Epithelial cell of proximal tubule (primary cell): ENCODE results near the gene ADCY3. TPM values are rescaled to one million over a fixed set of nuclear protein-coding genes. Genes with fewer than 3 reads are reported as not detected.

ENCODE experiments used
- DNase-seq: peaks from one replicate; pipeline ENCODE4 v3.0.0-alpha.2; 2011; ENCODE audit warnings: low read depth
- H3K4me3 ChIP-seq: 2 replicates; pipeline ENCODE4 v1.5.1; 2011; ENCODE audit warnings: low read depth, mild to moderate bottlenecking, low read length
- CTCF ChIP-seq: conservative IDR thresholded peaks from 2 replicates; pipeline ENCODE4 v1.5.1; 2012; ENCODE audit warnings: low read depth, mild to moderate bottlenecking, low read length
- total RNA-seq: library from RNA; depleted of rRNA; stranded (reverse); fragments of >200 nt; gene quantifications from 2 replicates; pipeline ENCODE4 v1.2.3, GENCODE V29; 2015

The ADCY3 gene
- total RNA-seq, 1 donor from 2014 or later = 18.7 TPM

GRCh38 chr2:24791452-24791851 is 128.6 kb downstream of the ADCY3 start:
- TF ChIP-seq CTCF = no peak
- no peak for DNase-seq
- no peak overlapping the region for H3K4me3 ChIP-seq

DNA sequence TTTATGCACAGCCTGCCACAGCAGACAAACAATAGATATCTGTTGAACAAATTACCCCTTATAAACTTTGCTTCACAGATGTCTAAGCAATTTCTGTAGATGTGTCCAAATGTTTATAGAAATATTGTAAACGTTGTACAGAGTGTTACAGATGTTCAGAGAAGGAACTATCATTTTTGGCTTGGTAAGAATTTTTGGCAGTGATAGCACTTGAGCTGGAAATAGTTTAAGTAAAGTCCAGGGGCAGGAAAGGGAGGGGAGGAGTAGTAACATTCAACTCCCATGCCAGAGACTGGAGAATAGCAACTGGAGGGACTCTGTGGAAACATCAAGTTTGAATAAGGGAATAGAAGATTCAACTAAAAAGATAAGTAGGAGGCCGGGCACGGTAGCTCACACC is 131.2 kb downstream of the ADCY3 start:
- no peak for TF ChIP-seq CTCF
- no peak for DNase-seq
- H3K4me3 ChIP-seq = no peak overlapping the region

GRCh38 chr2:24787532-24787931 is 132.5 kb downstream of the ADCY3 start:
- no peak for TF ChIP-seq CTCF
- no peak overlapping the region for H3K4me3 ChIP-seq
- no peak for DNase-seq

DNA sequence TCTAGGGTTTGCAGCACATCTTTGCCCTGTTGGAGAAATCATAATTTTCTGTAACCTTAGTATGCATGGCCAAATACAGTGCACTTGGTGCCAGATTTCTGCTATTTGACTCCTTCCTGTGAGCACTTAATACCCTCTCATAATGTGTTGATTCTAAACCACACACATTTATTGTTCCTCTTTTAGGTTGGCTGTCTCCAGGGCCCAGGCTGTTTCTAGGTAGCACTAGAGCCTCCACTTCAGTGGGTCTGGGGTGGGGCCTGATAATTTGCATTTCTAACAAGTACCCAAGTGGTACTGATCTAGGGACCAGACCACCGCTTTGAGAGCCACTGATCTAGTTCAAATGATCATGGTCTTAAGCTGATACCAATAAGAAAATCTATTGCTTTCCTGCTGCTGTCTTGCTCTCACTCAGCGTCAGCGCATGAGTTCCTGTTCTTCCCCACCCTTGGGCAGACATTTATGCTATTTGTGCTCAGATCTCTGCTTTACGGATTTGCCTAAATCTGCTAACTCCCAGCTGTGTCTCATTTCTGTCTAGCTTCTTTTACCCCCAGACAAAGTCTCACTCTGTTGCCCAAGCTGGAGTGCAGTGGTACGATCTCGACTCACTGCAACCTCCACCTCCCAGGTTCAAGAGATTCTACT is 134.2 kb downstream of the ADCY3 start:
- DNase-seq = no peak
- no peak for TF ChIP-seq CTCF
- H3K4me3 ChIP-seq = no peak overlapping the region

- no peak for TF ChIP-seq CTCF
- no peak overlapping the region for H3K4me3 ChIP-seq
- DNase-seq = no peak
Observed at GRCh38 chr2:24783641-24784040, 136.4 kb downstream of the ADCY3 start.

- no peak overlapping the region for H3K4me3 ChIP-seq
- no peak for DNase-seq
- TF ChIP-seq CTCF = no peak
Observed at GRCh38 chr2:24779116-24779515, 140.9 kb downstream of the ADCY3 start.

DNA sequence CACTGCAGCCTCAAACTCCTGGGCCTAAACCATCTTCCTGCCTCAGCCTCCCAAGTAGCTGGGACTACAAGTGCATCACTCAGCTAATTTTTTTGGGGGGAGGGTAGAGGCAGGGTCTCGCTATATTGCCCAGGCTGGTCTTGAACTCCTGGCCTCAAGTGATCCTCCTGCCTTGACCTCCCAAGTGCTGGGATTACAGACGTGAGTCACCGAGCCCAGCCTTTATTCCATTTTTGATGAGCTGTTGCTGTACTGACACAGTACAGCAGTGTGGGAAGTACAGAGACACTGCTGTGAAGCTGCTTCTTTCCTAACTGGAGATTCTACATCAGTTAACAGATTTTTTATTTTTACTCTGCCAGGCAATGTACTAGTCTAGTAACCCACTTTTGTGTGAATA is 145.7 kb downstream of the ADCY3 start:
- no peak for TF ChIP-seq CTCF
- no peak overlapping the region for H3K4me3 ChIP-seq
- no peak for DNase-seq
